ENCODE measurements around the gene FAM184B. TPM values are rescaled to one million over a fixed set of nuclear protein-coding genes. Genes with fewer than 3 reads are reported as not detected.
A peak's percentile ranks its signal among the peaks of the same experiment; 100 is the strongest.

FAM184B gene
- total RNA-seq, 1 experiment from 2014 or later, result 0.09 TPM

DNA sequence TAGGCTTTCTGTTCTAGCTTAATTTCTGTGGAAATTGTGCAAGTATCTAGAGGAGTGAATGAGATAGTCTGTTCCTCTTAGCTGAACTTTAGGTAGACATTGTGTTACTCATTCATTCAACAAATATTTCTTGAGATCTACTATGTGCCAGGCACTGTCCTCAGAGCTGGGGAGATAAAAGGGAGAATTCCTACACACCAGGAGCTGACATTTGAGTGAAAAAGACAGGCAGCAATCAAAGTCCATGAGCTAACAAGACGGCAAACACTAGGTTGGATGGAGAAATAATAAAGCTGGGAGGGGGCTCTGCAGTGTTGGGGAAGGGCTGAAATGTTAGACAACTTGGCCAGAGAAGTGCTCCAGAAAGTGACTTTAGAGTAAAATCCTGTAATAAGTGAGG lies 86.9 kb downstream of the FAM184B start:
- intact Hi-C loops (cut with micrococcal nuclease; ENCODE audit: unreplicated experiment), result no loop called here
- no TSS peak for BruUV-seq (replicated peaks)

DNA sequence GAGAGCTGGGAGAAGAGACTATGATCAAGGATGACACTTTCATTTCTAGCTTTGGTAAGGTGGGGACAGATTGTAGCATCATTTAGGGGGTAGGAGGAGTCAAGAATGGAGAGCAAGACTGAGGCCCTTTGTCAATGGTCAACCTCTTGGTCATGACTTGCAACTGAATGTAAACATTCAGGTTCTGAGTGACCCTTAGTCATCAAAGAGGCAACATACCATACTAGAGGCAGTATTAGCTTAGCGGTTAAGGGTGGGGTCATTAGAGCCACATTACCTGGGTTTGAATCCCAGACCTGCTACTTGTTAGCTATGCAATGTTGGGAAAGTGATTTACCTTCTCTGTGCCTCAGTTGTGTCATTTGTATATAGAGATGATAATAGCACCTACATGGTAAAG lies 90.5 kb downstream of the FAM184B start:
- no TSS peak for BruUV-seq (replicated peaks)
- intact Hi-C loops (cut with micrococcal nuclease; ENCODE audit: unreplicated experiment), result no loop called here
- Mint-ChIP-seq H3K36me3 (ENCODE audit: insufficient read depth, unreplicated experiment) (no peaks in the 10 kb centered on the region), H3K4me1 (ENCODE audit: low read depth, unreplicated experiment) (peaks cover 26% of the 10 kb centered on the region), H3K27me3 (ENCODE audit: unreplicated experiment) (no peaks in the 10 kb centered on the region), H3K27ac (ENCODE audit: unreplicated experiment) (peak overlapping the region; percentile 33), H3K4me3 (ENCODE audit: low read depth, unreplicated experiment) (no peak overlapping the region), H3K9me3 (ENCODE audit: low read depth, unreplicated experiment) (no peaks in the 10 kb centered on the region)
- TF ChIP-seq, protein P1, sequence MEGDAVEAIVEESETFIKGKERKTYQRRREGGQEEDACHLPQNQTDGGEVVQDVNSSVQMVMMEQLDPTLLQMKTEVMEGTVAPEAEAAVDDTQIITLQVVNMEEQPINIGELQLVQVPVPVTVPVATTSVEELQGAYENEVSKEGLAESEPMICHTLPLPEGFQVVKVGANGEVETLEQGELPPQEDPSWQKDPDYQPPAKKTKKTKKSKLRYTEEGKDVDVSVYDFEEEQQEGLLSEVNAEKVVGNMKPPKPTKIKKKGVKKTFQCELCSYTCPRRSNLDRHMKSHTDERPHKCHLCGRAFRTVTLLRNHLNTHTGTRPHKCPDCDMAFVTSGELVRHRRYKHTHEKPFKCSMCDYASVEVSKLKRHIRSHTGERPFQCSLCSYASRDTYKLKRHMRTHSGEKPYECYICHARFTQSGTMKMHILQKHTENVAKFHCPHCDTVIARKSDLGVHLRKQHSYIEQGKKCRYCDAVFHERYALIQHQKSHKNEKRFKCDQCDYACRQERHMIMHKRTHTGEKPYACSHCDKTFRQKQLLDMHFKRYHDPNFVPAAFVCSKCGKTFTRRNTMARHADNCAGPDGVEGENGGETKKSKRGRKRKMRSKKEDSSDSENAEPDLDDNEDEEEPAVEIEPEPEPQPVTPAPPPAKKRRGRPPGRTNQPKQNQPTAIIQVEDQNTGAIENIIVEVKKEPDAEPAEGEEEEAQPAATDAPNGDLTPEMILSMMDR (IDR thresholded peaks at IDR 0.05; ENCODE audit: unreplicated experiment), result no peak
- DNase-seq, result peak; percentile 47
- CTCF ChIA-PET, result interaction anchor here (0.5 to 0.6 kb wide), 2 partner anchors 56 to 186 kb away, joined by 3 to 4 read pairs; no protein-coding TSS in a partner anchor

More for the DNA sequence above, 86.9 kb downstream of the FAM184B start:
- CTCF ChIA-PET, result no interaction called here
- DNase-seq, result no peak
- no peak overlapping the region for H3K27ac Mint-ChIP-seq (ENCODE audit: unreplicated experiment)
- H3K36me3 Mint-ChIP-seq (ENCODE audit: insufficient read depth, unreplicated experiment), result no peaks in the 10 kb centered on the region
- H3K27me3 Mint-ChIP-seq (ENCODE audit: unreplicated experiment), result no peaks in the 10 kb centered on the region
- TF ChIP-seq, protein P1 (IDR thresholded peaks at IDR 0.05; ENCODE audit: unreplicated experiment), result no peak
- H3K4me3 Mint-ChIP-seq (ENCODE audit: low read depth, unreplicated experiment), result no peak overlapping the region
- no peaks in the 10 kb centered on the region for H3K9me3 Mint-ChIP-seq (ENCODE audit: low read depth, unreplicated experiment)
- peaks cover 26% of the 10 kb centered on the region for H3K4me1 Mint-ChIP-seq (ENCODE audit: low read depth, unreplicated experiment)

DNA sequence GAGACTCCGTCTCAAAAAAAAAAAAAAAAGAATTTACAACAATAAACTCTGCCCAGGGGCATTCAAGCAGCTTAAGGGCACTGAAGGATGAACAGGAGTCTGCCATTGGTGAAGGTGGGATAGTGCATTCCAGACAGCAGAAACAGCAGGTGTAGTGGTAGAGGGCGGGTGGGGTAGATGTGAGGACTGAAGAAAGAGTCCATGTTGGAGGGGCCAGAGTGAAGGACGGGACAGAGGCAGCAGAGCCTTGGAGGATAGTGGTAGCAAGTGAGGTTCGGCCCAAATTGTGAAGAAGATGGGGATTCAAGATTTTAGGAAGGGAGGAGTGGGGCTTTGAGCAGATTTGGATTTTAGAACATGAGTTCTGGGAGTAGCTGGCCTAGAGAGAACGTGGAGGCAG lies 91.3 kb downstream of the FAM184B start:
- Mint-ChIP-seq H3K27me3 (ENCODE audit: unreplicated experiment) (no peaks in the 10 kb centered on the region), H3K9me3 (ENCODE audit: low read depth, unreplicated experiment) (no peaks in the 10 kb centered on the region), H3K4me1 (ENCODE audit: low read depth, unreplicated experiment) (peaks cover 26% of the 10 kb centered on the region), H3K4me3 (ENCODE audit: low read depth, unreplicated experiment) (no peak overlapping the region), H3K36me3 (ENCODE audit: insufficient read depth, unreplicated experiment) (no peaks in the 10 kb centered on the region), H3K27ac (ENCODE audit: unreplicated experiment) (peak overlapping the region; percentile 33)
- CTCF ChIA-PET, result no interaction called here
- TF ChIP-seq, protein P1 (IDR thresholded peaks at IDR 0.05; ENCODE audit: unreplicated experiment), result no peak
- no peak for DNase-seq
- no TSS peak for BruUV-seq (replicated peaks)
- intact Hi-C loops (cut with micrococcal nuclease; ENCODE audit: unreplicated experiment), result no loop called here

DNA sequence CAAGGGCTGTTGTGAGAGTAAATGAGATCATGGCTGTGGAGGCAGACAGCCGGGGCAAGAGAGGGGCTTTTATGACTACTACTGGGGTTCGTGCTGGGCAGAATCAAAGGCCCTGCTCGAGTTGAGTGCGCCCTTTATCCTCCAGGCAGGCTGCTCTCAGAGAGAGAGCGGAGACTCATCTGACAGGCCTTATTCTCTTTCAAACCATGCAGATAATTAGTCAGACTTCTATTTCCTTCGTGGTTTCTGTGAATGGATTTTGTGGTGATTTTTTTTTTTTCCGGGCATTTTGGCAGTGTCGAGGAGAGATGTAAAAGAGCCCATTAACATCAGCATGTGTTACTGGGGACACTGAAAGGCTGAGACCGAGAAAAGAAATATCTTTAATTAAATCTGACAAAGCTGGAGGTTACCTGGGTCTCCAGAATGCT lies 93.4 kb downstream of the FAM184B start:
- TF ChIP-seq, protein P1 (IDR thresholded peaks at IDR 0.05; ENCODE audit: unreplicated experiment), result no peak
- intact Hi-C loops (cut with micrococcal nuclease; ENCODE audit: unreplicated experiment), result no loop called here
- no peak for DNase-seq
- Mint-ChIP-seq H3K9me3 (ENCODE audit: low read depth, unreplicated experiment) (no peaks in the 10 kb centered on the region), H3K36me3 (ENCODE audit: insufficient read depth, unreplicated experiment) (no peaks in the 10 kb centered on the region), H3K4me3 (ENCODE audit: low read depth, unreplicated experiment) (no peak overlapping the region), H3K4me1 (ENCODE audit: low read depth, unreplicated experiment) (peaks cover 26% of the 10 kb centered on the region), H3K27me3 (ENCODE audit: unreplicated experiment) (no peaks in the 10 kb centered on the region), H3K27ac (ENCODE audit: unreplicated experiment) (no peak overlapping the region)
- CTCF ChIA-PET, result no interaction called here
- no TSS peak for BruUV-seq (replicated peaks)
